OCI-LY7 (cell line): ENCODE data around the gene APEH. TPM values are rescaled to one million over a fixed set of nuclear protein-coding genes. Genes with fewer than 3 reads are reported as not detected.

ENCODE experiments used
- BruUV-seq: library from RNA; stranded (reverse); fragments of 400-500 nt; replicated peaks from 2 replicates; lab custom pipeline; 2021; lab: Mats Ljungman, UMichigan
- CTCF ChIA-PET: fragments of 300-600 bp; sonication (Branson Sonifier 250); formaldehyde crosslinking; loops from one replicate; lab custom pipeline; 2022; ENCODE audit warnings: antibody characterized with exemption; ENCODE audit not compliant: unreplicated experiment; lab: Charles Lee
- POLR2A ChIA-PET: fragments of 300-600 bp; sonication (Branson Sonifier 250); formaldehyde crosslinking; loops from one replicate; lab custom pipeline; 2022; ENCODE audit warnings: antibody characterized with exemption; lab: Charles Lee
- DNase-seq: peaks from one replicate; pipeline ENCODE4 v3.0.0-alpha.2; 2015; ENCODE audit warnings: low spot score
- H2AFZ ChIP-seq: fragments of 200-600 bp; sonication (generic), shearing (Covaris generic); 2 replicates; pipeline ENCODE4 v1.6.1; 2014; ENCODE audit warnings: mild to moderate bottlenecking, antibody characterized with exemption, low read length, moderate library complexity
- H3K27ac ChIP-seq: fragments of 200-600 bp; sonication (generic); 2 replicates; pipeline ENCODE4 v1.5.1; 2014; ENCODE audit warnings: mixed run types, low read depth, mild to moderate bottlenecking, moderate library complexity, low read length, inconsistent platforms; ENCODE audit not compliant: poor library complexity, severe bottlenecking
- H3K36me3 ChIP-seq: fragments of 200-600 bp; sonication (generic); 2 replicates; pipeline ENCODE4 v1.6.1; 2014; ENCODE audit warnings: mild to moderate bottlenecking, antibody characterized with exemption, low read length, moderate library complexity, mixed read lengths; ENCODE audit not compliant: insufficient read depth
- H3K4me1 ChIP-seq: fragments of 200-600 bp; sonication (generic); 2 replicates; pipeline ENCODE4 v1.5.1; 2014; ENCODE audit warnings: mild to moderate bottlenecking, low read length; ENCODE audit not compliant: insufficient read depth, poor library complexity, severe bottlenecking
- H3K4me2 ChIP-seq: fragments of 200-600 bp; sonication (generic); 2 replicates; pipeline ENCODE4 v1.6.1; 2014; ENCODE audit warnings: mild to moderate bottlenecking, low read length
- H3K4me3 ChIP-seq: fragments of 200-600 bp; sonication (generic); 2 replicates; pipeline ENCODE4 v1.5.1; 2014; ENCODE audit warnings: mild to moderate bottlenecking, low read depth, low read length; ENCODE audit not compliant: poor library complexity, severe bottlenecking
- H3K79me2 ChIP-seq: fragments of 200-600 bp; sonication (generic); 2 replicates; pipeline ENCODE4 v1.6.1; 2016; ENCODE audit warnings: low read depth, mild to moderate bottlenecking, low read length, moderate library complexity, mixed read lengths; ENCODE audit not compliant: insufficient read depth
- H3K9me2 ChIP-seq: fragments of 200-600 bp; sonication (generic); 2 replicates; pipeline ENCODE4 v1.6.1; 2016; ENCODE audit warnings: mild to moderate bottlenecking, low read length, mixed read lengths; ENCODE audit not compliant: insufficient read depth
- H3K9me3 ChIP-seq: fragments of 200-600 bp; sonication (generic); 2 replicates; pipeline ENCODE4 v1.6.1; 2014; ENCODE audit warnings: mild to moderate bottlenecking, mixed run types, low read length, mixed read lengths
- H4K20me1 ChIP-seq: fragments of 200-600 bp; sonication (generic); 2 replicates; pipeline ENCODE4 v1.6.1; 2014; ENCODE audit warnings: mild to moderate bottlenecking, antibody characterized with exemption, low read length, moderate library complexity, mixed read lengths; ENCODE audit not compliant: insufficient read depth
- EZH2phosphoT487 ChIP-seq: fragments of 200-600 bp; sonication (generic); IDR thresholded peaks from 2 replicates; pipeline ENCODE4 v1.6.1; 2018; ENCODE audit warnings: low read depth, borderline replicate concordance, mild to moderate bottlenecking, mixed run types, antibody characterized with exemption, low read length, moderate library complexity, mixed read lengths
- intact Hi-C: fragments of 100-400 bp; cut with micrococcal nuclease; formaldehyde crosslinking; loops from one replicate; pipeline ENCODE4 v1.10.0; 2022; ENCODE audit not compliant: unreplicated experiment
- total RNA-seq, 2 experiments: library from RNA; depleted of rRNA in 1 of 2; stranded (reverse); fragments of >200 nt in 1 of 2; shearing (Covaris generic) in 1 of 2; gene quantifications; 2 replicates each; pipeline ENCODE4 v1.2.3, GENCODE V29; 2014 to 2022
- TF ChIP-seq, protein P1 (sequence below): fragments of 200-600 bp; sonication (generic); conservative IDR thresholded peaks from 2 replicates; pipeline ENCODE4 v1.5.1; 2014; ENCODE audit warnings: mild to moderate bottlenecking, antibody characterized with exemption, low read length, moderate library complexity, mixed read lengths

Gene APEH
- total RNA-seq, 2 experiments from 2014 or later: 112 to 132 TPM

DNA sequence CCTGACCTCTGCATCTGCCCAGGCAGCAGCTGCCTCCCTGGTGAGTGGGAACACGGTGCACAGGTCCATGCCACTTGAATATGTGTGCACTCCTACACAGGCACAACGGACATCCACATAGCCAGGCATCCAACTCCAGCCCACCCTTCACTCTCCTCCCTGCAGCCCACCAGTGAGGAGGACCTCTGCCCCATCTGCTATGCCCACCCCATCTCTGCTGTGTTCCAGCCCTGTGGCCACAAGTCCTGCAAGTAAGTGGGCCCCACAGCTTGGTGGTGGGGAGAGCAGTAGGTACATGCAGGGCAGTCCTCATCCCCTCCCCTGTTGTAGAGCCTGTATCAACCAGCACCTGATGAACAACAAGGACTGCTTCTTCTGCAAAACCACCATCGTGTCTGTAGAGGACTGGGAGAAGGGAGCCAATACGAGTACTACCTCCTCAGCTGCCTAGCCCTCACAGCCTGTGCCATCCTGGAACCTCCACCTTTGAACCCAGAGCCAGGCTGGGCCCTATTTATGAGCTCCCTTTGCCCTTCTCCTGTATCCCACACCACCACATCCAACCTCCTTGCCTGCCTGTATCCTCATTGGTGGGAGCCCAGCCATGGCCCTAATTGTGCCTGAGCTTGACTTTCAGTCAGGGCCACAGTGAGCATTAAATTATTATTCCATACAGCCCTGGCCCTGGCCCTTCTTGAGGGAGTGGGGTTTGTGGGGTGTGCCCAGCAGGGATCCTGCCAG lies 46.9 kb downstream of the APEH start:
- no peaks in the 10 kb centered on the region for H3K9me2 ChIP-seq
- H3K9me3 ChIP-seq: no peaks in the 10 kb centered on the region
- intact Hi-C loops: no loop called here
- H3K4me2 ChIP-seq: no peak overlapping the region
- POLR2A ChIA-PET: no interaction called here
- CTCF ChIA-PET: no interaction called here
- no peak overlapping the region for H3K27ac ChIP-seq
- H3K4me1 ChIP-seq: peaks cover 30% of the 10 kb centered on the region
- no peak for TF ChIP-seq EZH2phosphoT487
- TF ChIP-seq, protein P1, sequence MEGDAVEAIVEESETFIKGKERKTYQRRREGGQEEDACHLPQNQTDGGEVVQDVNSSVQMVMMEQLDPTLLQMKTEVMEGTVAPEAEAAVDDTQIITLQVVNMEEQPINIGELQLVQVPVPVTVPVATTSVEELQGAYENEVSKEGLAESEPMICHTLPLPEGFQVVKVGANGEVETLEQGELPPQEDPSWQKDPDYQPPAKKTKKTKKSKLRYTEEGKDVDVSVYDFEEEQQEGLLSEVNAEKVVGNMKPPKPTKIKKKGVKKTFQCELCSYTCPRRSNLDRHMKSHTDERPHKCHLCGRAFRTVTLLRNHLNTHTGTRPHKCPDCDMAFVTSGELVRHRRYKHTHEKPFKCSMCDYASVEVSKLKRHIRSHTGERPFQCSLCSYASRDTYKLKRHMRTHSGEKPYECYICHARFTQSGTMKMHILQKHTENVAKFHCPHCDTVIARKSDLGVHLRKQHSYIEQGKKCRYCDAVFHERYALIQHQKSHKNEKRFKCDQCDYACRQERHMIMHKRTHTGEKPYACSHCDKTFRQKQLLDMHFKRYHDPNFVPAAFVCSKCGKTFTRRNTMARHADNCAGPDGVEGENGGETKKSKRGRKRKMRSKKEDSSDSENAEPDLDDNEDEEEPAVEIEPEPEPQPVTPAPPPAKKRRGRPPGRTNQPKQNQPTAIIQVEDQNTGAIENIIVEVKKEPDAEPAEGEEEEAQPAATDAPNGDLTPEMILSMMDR: no peak
- peaks cover 13% of the 10 kb centered on the region; the same call in 1 of the 2 replicates for H3K79me2 ChIP-seq
- H4K20me1 ChIP-seq: no peaks in the 10 kb centered on the region
- BruUV-seq: no TSS peak
- DNase-seq: no peak
- peaks cover 63% of the 10 kb centered on the region for H3K36me3 ChIP-seq
- no peak overlapping the region for H3K4me3 ChIP-seq
- no peak overlapping the region for H2AFZ ChIP-seq

GRCh38 chr3:49721596-49721895 lies 47.4 kb downstream of the APEH start:
- TF ChIP-seq EZH2phosphoT487: no peak
- TF ChIP-seq, protein P1: no peak
- Histone ChIP-seq H3K9me3 (no peaks in the 10 kb centered on the region), H4K20me1 (no peaks in the 10 kb centered on the region), H3K4me2 (no peak overlapping the region), H2AFZ (no peak overlapping the region), H3K4me3 (no peak overlapping the region), H3K4me1 (peaks cover 35% of the 10 kb centered on the region), H3K9me2 (no peaks in the 10 kb centered on the region), H3K27ac (no peak overlapping the region), H3K36me3 (peaks cover 62% of the 10 kb centered on the region), H3K79me2 (peaks cover 13% of the 10 kb centered on the region; the same call in 1 of the 2 replicates)
- CTCF ChIA-PET: no interaction called here
- TSS peak; percentile 37 for BruUV-seq
- DNase-seq: no peak
- POLR2A ChIA-PET: no interaction called here
- intact Hi-C loops: no loop called here

GRCh38 chr3:49721896-49722781 lies 48.0 kb downstream of the APEH start:
- intact Hi-C loops: no loop called here
- H3K27ac ChIP-seq: no peak overlapping the region
- peaks cover 13% of the 10 kb centered on the region; the same call in 1 of the 2 replicates for H3K79me2 ChIP-seq
- ChIA-PET POLR2A (no interaction called here), CTCF (no interaction called here)
- H4K20me1 ChIP-seq: no peaks in the 10 kb centered on the region
- H3K4me1 ChIP-seq: peaks cover 41% of the 10 kb centered on the region
- no peaks in the 10 kb centered on the region for H3K9me2 ChIP-seq
- H3K36me3 ChIP-seq: peaks cover 65% of the 10 kb centered on the region
- H3K4me3 ChIP-seq: peak overlapping the region; percentile 93
- H3K4me2 ChIP-seq: peak overlapping the region; percentile 81
- H3K9me3 ChIP-seq: no peaks in the 10 kb centered on the region
- no peak for DNase-seq
- H2AFZ ChIP-seq: no peak overlapping the region
- BruUV-seq: no TSS peak
- TF ChIP-seq EZH2phosphoT487: no peak
- TF ChIP-seq, protein P1: no peak
